Measurements from ENCODE around the gene SMCHD1.

Gene SMCHD1

GRCh38 chr18:2627821-2628276 is 27.7 kb upstream of the SMCHD1 start:
- TF ChIP-seq SIN3A (IDR thresholded peaks at IDR 0.05; ENCODE audit: borderline replicate concordance, insufficient read depth, low read length) (no peak), POLR2AphosphoS5 (IDR thresholded peaks at IDR 0.05; ENCODE audit: low read depth, low read length) (no peak), TAF1 (IDR thresholded peaks at IDR 0.05; ENCODE audit: borderline replicate concordance, insufficient read depth, low read length) (no peak), FOXP2 (optimal IDR thresholded peaks at IDR 0.05; ENCODE audit: borderline replicate concordance, extremely low read depth, extremely low read length, insufficient read depth) (no peak), REST (IDR thresholded peaks at IDR 0.05; ENCODE audit: insufficient read depth in 1 of 2, low read depth in 2 of 2, low read length in 2 of 2) (no peak)

GRCh38 chr18:2629003-2629402 is 26.5 kb upstream of the SMCHD1 start:
- TF ChIP-seq FOXP2 (optimal IDR thresholded peaks at IDR 0.05; ENCODE audit: borderline replicate concordance, extremely low read depth, extremely low read length, insufficient read depth) (no peak), SIN3A (IDR thresholded peaks at IDR 0.05; ENCODE audit: borderline replicate concordance, insufficient read depth, low read length) (no peak), REST (IDR thresholded peaks at IDR 0.05; ENCODE audit: insufficient read depth in 1 of 2, low read depth in 2 of 2, low read length in 2 of 2) (no peak)

- TF ChIP-seq SIN3A (IDR thresholded peaks at IDR 0.05; ENCODE audit: borderline replicate concordance, insufficient read depth, low read length), result no peak
- TF ChIP-seq FOXP2 (optimal IDR thresholded peaks at IDR 0.05; ENCODE audit: borderline replicate concordance, extremely low read depth, extremely low read length, insufficient read depth), result no peak
These were observed 19.9 kb upstream of the SMCHD1 start for GRCh38 chr18:2635586-2635985.

- TF ChIP-seq SIN3A (IDR thresholded peaks at IDR 0.05; ENCODE audit: borderline replicate concordance, insufficient read depth, low read length) (no peak), TAF1 (IDR thresholded peaks at IDR 0.05; ENCODE audit: borderline replicate concordance, insufficient read depth, low read length) (no peak), POLR2AphosphoS5 (IDR thresholded peaks at IDR 0.05; ENCODE audit: low read depth, low read length) (no peak), REST (IDR thresholded peaks at IDR 0.05; ENCODE audit: insufficient read depth in 1 of 2, low read depth in 2 of 2, low read length in 2 of 2) (no peak), FOXP2 (optimal IDR thresholded peaks at IDR 0.05; ENCODE audit: borderline replicate concordance, extremely low read depth, extremely low read length, insufficient read depth) (no peak)
These were observed 19.3 kb upstream of the SMCHD1 start for GRCh38 chr18:2636126-2636631.

- TF ChIP-seq FOXP2 (optimal IDR thresholded peaks at IDR 0.05; ENCODE audit: borderline replicate concordance, extremely low read depth, extremely low read length, insufficient read depth) (no peak), REST (IDR thresholded peaks at IDR 0.05; ENCODE audit: insufficient read depth in 1 of 2, low read depth in 2 of 2, low read length in 2 of 2) (no peak), POLR2AphosphoS5 (IDR thresholded peaks at IDR 0.05; ENCODE audit: low read depth, low read length) (no peak), TAF1 (IDR thresholded peaks at IDR 0.05; ENCODE audit: borderline replicate concordance, insufficient read depth, low read length) (no peak)
These were observed 13.9 kb upstream of the SMCHD1 start for GRCh38 chr18:2641638-2642037.

Data from PFSK-1 (cell line).